ENCODE results near the gene PIEZO2. TPM values are rescaled to one million over a fixed set of nuclear protein-coding genes. Genes with fewer than 3 reads are reported as not detected.

The PIEZO2 gene
- total RNA-seq, 1 experiment from 2014 or later: 5.5 TPM

DNA sequence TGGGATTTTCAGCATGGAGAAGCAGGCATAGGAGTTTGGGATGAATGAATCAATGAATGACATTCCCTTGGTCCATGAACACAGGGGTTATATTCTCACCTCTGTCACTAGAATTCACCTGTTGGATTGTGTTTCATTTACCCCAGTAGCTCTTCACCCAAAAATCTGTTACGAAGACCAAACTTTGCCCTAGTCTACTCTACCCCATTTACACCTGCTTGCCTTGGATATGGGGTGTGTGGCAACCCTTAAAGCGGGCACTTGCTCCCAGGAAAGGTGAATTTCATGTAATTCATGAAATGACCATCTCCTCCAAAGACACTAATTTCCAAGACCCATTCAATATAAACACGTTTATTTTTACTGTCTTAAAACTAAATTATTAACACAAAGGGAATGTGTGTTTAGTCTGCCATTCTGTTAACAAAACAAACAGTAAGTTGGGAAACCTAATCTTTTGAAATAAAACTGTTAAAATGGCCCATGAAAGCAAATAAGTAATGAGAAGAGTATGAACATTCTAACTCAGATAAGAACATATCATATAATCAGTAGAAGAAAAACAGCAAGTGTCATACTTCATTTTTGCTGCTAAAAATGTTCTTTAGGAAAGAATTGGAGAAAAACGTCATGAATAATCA, 355.5 kb downstream of the PIEZO2 start:
- POLR2A ChIA-PET (ENCODE audit: low non-redundant PET): no interaction called here
- intact Hi-C loops (cut with micrococcal nuclease; ENCODE audit: unreplicated experiment): no loop called here
- no peak overlapping the region for H3K4me3 ChIP-seq (ENCODE audit: low read depth, low read length, poor library complexity, severe bottlenecking)
- BruUV-seq (replicated peaks): no TSS peak
- no peaks in the 10 kb centered on the region for H3K9me3 ChIP-seq (ENCODE audit: low read depth, low read length, poor library complexity, severe bottlenecking)
- DNase-seq (ENCODE audit: low spot score): no peak
- H3K4me1 ChIP-seq (ENCODE audit: insufficient read depth, low read length, poor library complexity, severe bottlenecking): no peaks in the 10 kb centered on the region
- CTCF ChIA-PET: no interaction called here
- TF ChIP-seq EZH2 (IDR thresholded peaks at IDR 0.05; ENCODE audit: borderline replicate concordance, low read depth, low read length, poor library complexity, severe bottlenecking): no peak
- TF ChIP-seq, protein P1, sequence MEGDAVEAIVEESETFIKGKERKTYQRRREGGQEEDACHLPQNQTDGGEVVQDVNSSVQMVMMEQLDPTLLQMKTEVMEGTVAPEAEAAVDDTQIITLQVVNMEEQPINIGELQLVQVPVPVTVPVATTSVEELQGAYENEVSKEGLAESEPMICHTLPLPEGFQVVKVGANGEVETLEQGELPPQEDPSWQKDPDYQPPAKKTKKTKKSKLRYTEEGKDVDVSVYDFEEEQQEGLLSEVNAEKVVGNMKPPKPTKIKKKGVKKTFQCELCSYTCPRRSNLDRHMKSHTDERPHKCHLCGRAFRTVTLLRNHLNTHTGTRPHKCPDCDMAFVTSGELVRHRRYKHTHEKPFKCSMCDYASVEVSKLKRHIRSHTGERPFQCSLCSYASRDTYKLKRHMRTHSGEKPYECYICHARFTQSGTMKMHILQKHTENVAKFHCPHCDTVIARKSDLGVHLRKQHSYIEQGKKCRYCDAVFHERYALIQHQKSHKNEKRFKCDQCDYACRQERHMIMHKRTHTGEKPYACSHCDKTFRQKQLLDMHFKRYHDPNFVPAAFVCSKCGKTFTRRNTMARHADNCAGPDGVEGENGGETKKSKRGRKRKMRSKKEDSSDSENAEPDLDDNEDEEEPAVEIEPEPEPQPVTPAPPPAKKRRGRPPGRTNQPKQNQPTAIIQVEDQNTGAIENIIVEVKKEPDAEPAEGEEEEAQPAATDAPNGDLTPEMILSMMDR (conservative IDR thresholded peaks at IDR 0.05; ENCODE audit: low read depth, low read length): no peak
- no peaks in the 10 kb centered on the region for H3K36me3 ChIP-seq (ENCODE audit: insufficient read depth, low read length, poor library complexity, severe bottlenecking)
- H3K27ac ChIP-seq (ENCODE audit: low read depth, low read length, poor library complexity, severe bottlenecking): no peak overlapping the region
- H3K27me3 ChIP-seq (replicated peaks; ENCODE audit: insufficient read depth, low read depth, low read length, poor library complexity): peaks cover 7% of the 10 kb centered on the region

GRCh38 chr18:10792181-10792580, 357.2 kb downstream of the PIEZO2 start:
- Histone ChIP-seq H3K9me3 (ENCODE audit: low read depth, low read length, poor library complexity, severe bottlenecking) (no peaks in the 10 kb centered on the region), H3K27me3 (replicated peaks; ENCODE audit: insufficient read depth, low read depth, low read length, poor library complexity) (peaks cover 7% of the 10 kb centered on the region), H3K4me3 (ENCODE audit: low read depth, low read length, poor library complexity, severe bottlenecking) (no peak overlapping the region), H3K4me1 (ENCODE audit: insufficient read depth, low read length, poor library complexity, severe bottlenecking) (no peaks in the 10 kb centered on the region), H3K27ac (ENCODE audit: low read depth, low read length, poor library complexity, severe bottlenecking) (no peak overlapping the region), H3K36me3 (ENCODE audit: insufficient read depth, low read length, poor library complexity, severe bottlenecking) (no peaks in the 10 kb centered on the region)
- ChIA-PET POLR2A (ENCODE audit: low non-redundant PET) (no interaction called here), CTCF (no interaction called here)
- BruUV-seq (replicated peaks): no TSS peak
- no peak for DNase-seq (ENCODE audit: low spot score)
- intact Hi-C loops (cut with micrococcal nuclease; ENCODE audit: unreplicated experiment): no loop called here
- no peak for TF ChIP-seq EZH2 (IDR thresholded peaks at IDR 0.05; ENCODE audit: borderline replicate concordance, low read depth, low read length, poor library complexity, severe bottlenecking)
- TF ChIP-seq, protein P1 (conservative IDR thresholded peaks at IDR 0.05; ENCODE audit: low read depth, low read length): no peak

DNA sequence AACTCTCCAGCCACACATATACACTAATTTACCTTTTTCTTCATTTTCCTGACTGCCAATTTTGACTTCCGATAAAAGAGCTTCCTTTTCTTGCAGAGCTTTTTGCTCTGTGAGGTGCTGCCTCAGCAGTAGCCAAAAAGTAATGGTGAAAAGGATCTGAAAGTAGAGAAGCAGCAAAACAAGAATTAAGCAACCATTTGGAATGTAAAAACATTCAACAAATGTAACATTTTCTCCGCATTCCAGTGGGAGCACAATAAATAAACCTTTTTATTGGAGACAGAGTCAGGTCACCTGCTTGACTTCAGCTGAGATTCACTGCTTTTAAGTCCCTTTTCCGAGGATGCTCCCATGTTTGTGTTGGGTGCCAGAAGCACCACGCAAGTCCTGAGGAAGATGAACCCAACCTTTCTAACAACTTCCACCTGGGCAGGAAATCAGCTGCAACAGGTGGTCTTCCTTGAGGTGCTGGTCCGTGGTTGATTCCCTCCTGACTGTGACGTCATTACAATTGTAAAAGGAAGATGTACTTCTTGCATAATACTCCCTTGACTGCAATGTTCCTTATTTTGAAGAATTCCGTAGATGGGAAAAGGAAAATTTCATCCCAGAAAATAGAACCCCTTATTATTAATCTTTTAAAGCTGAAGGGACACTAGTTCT, 358.1 kb downstream of the PIEZO2 start:
- H3K4me1 ChIP-seq (ENCODE audit: insufficient read depth, low read length, poor library complexity, severe bottlenecking): no peaks in the 10 kb centered on the region
- no TSS peak for BruUV-seq (replicated peaks)
- ChIA-PET POLR2A (ENCODE audit: low non-redundant PET) (no interaction called here), CTCF (no interaction called here)
- H3K9me3 ChIP-seq (ENCODE audit: low read depth, low read length, poor library complexity, severe bottlenecking): no peaks in the 10 kb centered on the region
- no peaks in the 10 kb centered on the region for H3K36me3 ChIP-seq (ENCODE audit: insufficient read depth, low read length, poor library complexity, severe bottlenecking)
- no peak overlapping the region for H3K27ac ChIP-seq (ENCODE audit: low read depth, low read length, poor library complexity, severe bottlenecking)
- no peak for DNase-seq (ENCODE audit: low spot score)
- H3K27me3 ChIP-seq (replicated peaks; ENCODE audit: insufficient read depth, low read depth, low read length, poor library complexity): peaks cover 7% of the 10 kb centered on the region
- H3K4me3 ChIP-seq (ENCODE audit: low read depth, low read length, poor library complexity, severe bottlenecking): no peak overlapping the region
- intact Hi-C loops (cut with micrococcal nuclease; ENCODE audit: unreplicated experiment): no loop called here
- TF ChIP-seq, protein P1 (conservative IDR thresholded peaks at IDR 0.05; ENCODE audit: low read depth, low read length): no peak
- no peak for TF ChIP-seq EZH2 (IDR thresholded peaks at IDR 0.05; ENCODE audit: borderline replicate concordance, low read depth, low read length, poor library complexity, severe bottlenecking)
